Measurements from ENCODE around the gene RHBDD3.
A peak's percentile ranks its signal among the peaks of the same experiment; 100 is the strongest.

DNA sequence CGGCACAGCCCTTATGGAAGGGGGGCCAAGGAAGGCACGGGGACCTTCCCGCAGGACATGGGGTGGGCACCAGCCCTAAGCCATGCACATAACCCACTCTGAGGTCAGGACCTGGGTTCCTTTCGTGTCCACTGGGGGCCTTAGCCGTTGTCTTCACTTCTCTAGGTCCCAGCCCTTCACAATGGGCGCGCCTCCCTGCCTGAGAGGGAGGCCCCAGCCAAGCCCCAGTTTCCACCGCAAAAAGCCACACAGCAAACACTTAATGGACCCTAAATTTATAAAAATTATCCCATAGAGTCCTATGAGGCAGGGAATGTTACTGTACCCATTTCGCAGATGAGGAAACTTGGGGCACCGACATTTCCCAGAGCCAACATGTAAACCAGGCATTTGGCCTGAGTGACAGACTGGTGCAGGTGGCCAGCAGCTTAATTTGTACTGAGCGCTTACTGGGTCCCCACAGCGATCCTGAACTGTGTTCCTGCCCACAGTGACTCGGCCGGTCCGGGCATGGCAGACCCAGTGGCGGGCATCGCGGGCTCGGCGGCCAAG is 39.9 kb upstream of the RHBDD3 start:
- TF ChIP-seq, protein P1, sequence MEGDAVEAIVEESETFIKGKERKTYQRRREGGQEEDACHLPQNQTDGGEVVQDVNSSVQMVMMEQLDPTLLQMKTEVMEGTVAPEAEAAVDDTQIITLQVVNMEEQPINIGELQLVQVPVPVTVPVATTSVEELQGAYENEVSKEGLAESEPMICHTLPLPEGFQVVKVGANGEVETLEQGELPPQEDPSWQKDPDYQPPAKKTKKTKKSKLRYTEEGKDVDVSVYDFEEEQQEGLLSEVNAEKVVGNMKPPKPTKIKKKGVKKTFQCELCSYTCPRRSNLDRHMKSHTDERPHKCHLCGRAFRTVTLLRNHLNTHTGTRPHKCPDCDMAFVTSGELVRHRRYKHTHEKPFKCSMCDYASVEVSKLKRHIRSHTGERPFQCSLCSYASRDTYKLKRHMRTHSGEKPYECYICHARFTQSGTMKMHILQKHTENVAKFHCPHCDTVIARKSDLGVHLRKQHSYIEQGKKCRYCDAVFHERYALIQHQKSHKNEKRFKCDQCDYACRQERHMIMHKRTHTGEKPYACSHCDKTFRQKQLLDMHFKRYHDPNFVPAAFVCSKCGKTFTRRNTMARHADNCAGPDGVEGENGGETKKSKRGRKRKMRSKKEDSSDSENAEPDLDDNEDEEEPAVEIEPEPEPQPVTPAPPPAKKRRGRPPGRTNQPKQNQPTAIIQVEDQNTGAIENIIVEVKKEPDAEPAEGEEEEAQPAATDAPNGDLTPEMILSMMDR (IDR thresholded peaks at IDR 0.05): peak in 1 of 6 experiments; percentile 1
- no peak for TF ChIP-seq POLR2A (IDR thresholded peaks at IDR 0.05)
